ENCODE data around the gene NOL4.
"Not testable (repeated sequence)": the region's sequence is repeated elsewhere in the genome, so short reads cannot be mapped to it uniquely, and the experiment has no call there.

- not testable (repeated sequence) for TF ChIP-seq CTCF (conservative IDR thresholded peaks at IDR 0.05); ZFX (IDR thresholded peaks at IDR 0.05)
Measured at GRCh38 chr18:34233781-34234388, 9.2 kb upstream of the NOL4 start.
